ENCODE results near the gene TVP23C.

The TVP23C gene

DNA sequence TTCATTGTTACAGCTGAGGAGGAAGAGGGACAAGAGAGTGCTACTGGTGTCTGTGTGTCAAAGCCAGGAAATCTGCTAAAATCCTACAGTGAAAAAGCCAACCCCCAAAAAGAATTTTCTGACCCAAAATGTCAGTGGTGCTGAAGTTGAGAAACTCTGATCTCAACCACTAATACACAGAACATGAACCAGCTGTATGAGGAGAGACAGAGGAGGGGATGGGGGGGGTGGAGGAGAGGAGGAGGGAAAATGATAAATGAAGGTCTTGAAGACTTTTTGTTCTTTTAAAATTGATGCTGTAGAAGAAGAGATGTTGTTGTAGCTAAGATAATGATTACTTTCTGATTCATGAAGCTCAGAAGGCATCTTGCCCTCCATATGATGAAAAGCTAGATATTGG, 68.5 kb downstream of the TVP23C start:
- no peak for DNase-seq

DNA sequence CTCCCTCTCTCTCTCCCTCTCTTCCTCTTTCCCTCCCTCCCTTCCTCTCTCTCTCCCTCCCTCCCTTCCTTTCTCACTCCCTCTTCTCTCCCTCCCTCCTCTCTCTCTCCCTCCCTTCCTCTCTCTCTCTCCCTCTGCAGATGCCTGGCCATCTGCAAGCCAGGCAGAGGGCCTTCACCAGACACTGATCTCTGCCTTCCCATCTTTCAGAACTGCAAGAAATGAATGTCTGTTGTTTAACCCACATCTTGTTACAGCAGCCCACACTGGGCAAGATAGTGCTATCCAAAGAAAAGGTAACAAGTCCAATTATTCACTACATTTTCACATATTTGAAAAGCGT, 69.6 kb downstream of the TVP23C start:
- no peak for DNase-seq

DNA sequence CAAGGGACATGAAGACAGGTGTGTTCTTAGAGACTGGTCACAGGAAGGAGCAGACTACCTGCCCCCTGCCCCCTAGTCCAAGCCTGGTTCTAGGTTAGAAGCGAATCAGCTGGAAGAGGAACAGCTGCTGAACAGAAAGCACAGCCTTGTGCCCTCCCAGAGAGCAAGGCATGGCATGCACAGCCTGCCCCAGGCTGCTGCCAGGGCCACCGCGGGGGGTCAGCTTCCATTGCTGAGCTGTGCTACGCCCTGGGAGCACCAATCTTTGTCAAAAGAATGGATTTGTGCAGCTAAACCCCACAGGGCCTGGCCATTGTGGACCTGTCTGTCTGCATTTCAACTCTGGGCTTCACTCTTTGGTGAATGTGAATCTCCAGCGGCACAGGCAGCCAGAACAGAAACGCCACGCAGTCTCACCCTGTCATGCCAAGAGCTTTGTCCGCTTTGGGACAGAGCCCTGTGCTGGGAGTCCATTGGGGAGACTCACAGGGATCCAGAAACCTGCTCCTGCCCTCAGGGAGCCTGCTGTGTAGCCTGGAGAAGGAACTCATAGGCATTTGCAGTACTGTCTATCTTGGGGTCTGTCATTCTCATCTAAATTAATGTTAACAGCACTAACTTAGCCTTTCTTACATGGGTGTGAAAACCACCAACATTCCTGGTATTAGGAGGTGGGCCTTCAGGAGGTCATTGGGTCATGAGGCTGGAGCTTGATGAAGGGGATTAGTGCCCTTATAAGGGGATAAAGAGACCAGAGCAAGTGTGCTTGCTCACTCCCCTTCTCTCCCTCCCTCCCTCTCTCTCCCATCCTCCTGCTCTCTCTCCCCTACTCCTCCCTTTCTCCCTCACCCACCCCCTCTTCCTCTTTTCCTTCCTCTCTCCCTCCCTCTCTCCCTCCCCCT, 70.2 kb downstream of the TVP23C start:
- no peak for DNase-seq

DNA sequence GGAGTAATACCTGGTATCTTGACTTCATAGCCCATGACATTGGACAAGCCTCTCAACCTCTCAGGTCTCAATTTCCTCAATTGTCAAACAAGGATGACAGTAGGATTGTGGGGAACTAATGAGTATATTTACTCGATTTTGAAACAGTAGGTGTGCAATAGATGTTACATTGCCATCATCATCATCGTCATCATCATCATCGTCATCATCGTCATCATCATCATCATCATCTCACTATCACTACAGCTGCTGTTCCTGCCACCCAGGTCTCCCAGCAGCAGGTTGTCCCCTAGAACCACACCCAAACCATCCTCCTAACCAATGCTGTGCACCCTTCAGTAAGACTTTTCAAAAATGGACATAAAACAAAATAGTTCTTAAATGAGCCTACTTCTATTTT, 71.1 kb downstream of the TVP23C start:
- DNase-seq: no peak

DNA sequence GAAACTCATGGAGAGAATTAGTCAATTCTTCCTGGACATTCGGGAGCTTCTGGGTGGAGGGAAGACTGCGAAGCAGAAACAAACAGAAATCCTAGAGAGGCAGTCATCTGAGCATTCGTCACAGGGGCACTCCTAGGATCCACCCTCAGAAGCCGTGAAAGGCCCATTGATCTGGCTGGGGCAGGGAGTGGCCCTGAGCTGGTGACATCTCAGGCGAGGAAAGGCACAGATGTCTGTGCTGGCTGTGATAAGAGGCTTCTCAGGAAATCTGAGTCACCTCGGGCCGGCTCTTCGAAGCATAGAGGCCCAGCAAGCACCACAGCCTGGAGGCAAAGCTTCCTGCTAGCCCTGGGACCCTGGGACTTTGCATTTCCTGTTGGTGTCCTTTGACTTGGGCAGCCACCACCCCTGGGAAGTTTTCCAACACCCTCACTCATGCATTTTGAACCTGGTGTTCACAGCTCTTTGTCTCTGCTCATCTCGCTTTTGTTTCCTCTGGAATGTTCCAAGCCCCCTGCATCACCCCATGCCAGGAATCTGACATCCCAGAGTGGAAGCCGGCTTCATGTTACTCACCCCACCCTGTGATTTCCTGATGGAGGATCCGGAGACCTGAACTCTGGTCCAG, 72.5 kb downstream of the TVP23C start:
- DNase-seq: no peak

DNA sequence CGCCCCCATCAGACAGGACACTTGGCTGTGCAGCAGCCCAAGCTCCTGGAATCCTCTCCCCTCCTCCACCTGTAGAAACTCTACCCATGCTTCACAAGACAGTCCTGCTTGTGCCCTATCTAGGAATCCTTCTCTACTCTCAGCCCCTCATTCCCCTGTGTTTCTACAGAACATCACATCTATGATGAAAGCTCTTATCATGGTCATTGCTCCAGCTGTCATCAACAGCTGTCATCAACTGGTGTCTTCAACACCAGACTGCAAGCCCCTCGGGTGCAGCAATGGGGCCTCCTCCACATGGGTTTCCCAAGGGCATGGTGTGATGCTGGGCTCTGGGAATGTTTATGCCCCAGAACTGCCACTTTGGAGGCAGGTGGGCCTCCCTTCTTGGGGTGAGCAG, 74.7 kb downstream of the TVP23C start:
- DNase-seq: no peak

DNA sequence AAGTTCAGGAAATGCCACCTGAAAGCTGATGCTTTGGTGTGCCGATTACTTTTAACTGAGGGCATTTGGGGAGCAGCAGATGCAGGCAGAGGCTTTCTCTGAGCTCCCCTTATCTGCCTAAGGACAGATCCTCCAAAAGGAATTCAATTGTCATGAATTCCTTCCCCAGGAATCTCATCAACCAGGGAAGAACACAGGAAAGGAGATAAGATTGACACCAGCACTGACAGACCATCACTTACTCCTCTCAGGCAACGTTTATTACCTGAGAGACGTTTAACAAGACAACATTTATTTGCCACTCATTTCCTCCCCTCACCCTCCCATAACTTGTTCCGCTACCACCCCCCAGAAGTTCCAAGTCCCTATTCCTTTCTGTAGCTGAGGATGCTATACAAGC, 78.2 kb downstream of the TVP23C start:
- DNase-seq: no peak

DNA sequence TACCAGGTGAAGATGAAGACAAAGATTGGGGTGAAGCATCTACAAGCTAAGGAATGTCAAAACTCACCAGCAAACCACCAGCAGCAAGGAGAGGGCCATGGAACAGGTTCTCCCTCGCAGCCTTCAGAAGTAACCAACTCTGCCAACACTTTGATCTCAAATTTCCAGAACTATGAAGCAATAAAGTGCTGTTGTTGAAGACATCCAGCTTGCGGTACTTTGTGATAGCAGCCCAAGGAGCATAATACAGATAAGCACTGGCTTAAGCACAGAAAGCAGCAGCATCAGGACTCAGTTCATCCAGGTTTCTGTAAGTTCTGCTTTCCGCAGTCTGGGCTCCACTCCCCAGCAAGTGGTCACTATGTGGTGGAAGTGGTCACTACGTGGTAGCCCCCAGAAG, 79.9 kb downstream of the TVP23C start:
- no peak for DNase-seq

DNA sequence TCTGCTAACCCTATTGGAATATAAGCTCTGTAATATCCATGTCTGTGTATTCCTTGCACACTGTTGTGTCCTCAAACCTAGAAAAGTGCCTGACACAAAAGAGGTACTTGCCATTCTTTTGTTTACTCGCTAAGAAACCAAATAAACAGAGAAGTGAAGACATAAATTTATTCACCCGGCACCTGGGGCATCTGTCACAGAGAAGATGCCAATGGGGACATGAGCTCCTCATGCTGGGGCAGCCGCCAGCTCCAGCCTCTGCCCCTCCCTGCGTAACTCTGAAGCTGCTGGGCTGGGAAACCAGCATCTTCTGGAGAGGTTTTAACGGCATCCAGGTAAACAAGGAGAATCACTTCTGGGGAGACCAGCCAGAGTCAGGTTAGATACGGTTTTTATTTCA, 80.8 kb downstream of the TVP23C start:
- no peak for DNase-seq

DNA sequence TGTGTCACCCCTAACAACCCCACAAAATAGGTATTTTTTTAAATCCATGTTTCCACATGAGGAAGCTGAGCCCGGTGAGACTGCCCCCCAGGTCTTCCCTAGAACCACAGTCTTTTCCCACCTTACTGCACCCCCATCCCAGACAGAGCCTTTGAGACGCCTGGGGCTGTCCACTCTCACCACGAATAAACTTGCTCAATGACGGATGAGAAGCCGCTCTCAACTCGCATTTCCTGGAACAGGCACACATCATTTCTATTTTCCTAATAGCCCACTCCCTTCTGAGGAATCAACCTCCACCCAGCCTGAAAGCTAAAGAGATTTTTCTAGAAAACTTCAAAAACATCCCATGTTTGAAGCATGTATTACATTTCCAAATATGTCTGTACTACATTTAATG, 81.8 kb downstream of the TVP23C start:
- DNase-seq: no peak

DNA sequence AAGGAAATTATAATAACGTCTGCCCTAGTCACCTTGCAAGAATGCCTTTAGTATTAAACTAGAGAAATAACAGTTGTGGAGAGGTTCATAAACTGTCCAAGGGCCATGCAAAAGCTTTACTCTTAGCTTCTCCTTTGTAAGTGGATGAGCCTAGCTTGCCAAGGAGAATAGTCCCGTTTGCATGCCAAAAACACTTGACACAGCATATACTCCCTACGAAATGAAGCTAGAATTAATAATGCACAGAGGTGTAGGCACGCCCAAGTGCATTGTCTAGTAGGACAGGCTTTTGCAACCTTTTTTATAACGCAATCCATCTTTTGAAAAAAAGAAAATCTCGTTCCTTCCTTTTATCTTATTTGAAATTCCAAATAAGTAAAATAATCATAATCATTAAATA, 83.1 kb downstream of the TVP23C start:
- DNase-seq: no peak

DNA sequence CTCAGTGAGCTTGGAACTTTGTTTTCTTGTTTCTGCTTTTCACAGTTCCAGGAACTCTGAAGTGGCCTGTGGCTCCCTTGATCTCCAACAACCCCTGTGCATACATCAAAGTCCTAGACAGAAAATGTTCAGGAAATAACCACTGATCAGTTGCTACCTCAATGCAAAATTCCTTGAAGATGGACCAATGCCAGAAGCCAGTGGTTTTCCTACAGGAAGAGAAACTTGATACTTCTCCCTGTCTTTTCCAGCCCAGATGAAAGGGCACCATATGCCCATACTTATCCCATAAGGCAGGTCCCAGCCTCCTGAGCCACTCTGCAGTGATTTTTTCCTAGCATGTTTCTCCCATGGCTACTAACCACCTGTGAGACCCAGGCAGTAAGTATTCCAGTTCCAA, 83.6 kb downstream of the TVP23C start:
- DNase-seq: no peak

DNA sequence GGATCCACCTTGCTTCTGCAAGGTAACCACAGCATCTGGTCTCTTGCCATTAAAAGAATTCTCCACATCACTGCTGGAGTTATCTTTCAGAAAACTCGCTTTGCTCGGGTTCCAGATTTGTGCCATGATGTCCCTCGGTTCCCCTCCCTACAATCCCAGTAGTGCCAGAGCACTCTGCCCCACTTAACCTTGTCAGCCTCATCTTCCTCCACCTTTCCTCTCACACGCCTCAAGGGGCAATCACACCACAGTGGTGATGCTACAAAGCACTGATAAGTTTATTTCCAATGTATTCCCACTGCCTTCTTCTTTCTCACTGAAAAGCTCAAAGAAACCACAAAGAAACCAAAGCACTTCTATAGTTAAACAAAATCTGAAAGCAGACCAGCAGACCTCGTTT, 84.4 kb downstream of the TVP23C start:
- DNase-seq: no peak

DNA sequence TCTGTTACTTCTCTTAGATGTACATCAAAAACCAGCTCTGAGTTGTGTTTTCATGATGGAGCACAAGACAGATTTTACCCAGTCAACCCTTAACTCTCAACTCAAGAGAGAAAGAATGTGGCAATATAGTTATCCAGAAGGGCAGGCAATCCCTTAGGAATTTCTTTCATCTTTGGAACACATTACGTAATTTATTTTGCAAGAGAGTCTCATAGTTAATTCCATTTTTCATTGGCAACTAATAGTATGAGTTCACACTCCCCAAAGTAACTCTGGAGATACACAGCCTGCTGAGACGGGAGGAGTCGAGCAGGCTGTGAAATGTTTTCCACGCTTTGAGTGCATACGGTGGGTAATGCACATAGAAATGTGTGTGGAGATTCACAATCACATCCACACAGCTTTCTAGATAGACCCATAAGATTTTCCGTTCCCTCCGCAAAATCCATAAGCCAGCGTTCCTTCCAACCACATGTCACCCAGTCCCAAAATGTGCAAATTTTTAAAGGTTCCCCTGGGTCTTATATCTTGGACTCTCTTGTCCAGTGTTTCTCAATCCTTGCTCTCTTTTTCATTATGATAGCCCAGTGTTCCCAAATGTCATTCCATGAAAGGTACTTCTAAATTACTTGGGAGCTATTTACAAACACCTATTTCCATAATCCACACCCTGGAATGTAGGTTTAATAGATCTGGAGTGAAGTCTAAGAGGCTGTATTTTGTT, 87.5 kb downstream of the TVP23C start:
- no peak for DNase-seq

DNA sequence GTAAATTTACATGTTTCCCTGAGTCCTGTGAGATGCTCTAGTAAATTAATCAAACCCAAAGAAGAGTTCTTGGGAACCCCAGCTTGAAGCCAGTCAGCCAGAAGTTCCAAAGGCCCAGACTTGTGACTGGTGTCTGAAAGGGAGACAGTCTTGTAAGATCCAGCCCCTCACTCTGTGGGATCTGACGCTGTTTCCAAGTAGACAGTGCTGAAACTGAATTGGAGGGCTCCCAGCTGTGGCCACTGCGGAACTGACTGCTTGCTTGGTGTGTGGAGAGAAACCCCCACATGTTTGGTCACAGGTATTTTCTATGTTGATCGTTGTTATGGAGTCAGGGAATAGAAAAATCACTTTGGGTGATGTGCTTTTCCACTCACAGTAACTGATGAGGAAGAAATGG, 90.4 kb downstream of the TVP23C start:
- DNase-seq: no peak

DNA sequence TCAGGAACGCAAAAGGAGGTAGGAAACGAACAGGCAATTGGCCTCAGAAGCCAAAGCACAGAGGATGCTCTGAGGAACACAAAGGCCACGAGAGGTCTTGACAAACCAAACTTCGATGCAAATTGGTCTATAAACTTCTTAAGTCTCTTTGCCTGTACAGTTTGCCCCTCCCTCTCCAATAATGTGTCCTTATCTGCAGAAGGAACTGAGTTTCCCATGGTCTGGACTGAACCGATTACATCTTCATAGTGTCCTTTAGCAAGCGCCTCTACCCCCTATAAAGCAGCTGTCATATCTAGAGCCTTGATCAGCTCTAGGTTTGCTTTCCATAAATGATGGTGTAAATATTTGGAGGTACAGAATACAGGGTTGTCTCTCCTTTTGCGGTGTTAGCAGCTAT, 92.7 kb downstream of the TVP23C start:
- no peak for DNase-seq

DNA sequence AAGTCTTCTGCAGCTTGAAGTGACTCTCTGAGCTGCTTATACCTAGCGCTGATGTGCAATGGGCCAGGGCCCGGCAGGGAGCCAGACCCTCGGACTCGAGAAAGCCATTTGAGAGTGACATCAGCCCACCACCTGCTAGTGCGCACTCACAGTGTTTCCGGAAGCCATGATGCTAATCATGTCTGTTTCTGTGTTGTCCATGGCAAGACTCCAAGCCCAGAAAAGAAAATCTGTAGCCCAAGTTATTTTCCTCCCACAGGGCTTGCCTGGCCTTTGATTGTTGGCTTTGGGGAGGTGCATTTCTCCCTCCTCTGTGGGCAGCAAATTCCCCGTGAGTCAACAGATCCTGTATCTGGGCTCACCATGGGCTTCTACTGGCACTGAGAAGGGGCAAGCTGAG, 94.0 kb downstream of the TVP23C start:
- DNase-seq: no peak

DNA sequence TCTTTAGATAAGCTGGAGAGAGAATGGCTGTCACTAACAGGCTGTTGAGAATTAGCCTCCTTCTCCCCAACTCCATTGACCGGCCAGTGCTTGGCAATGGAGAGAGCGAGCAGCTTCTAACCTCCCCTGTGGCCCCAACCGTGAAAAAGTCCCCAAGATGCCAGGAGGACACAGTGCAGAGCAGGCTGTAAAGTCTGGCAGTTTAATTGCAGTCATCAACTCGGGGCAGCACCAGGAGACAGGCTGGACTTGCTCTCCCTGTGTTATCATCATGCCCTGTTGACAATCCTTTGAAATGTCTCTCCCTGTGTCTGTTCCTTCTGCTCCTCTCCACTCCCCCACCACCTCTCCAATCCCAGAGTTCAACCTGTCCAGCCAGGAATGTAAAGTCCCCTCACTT, 95.2 kb downstream of the TVP23C start:
- no peak for DNase-seq

DNA sequence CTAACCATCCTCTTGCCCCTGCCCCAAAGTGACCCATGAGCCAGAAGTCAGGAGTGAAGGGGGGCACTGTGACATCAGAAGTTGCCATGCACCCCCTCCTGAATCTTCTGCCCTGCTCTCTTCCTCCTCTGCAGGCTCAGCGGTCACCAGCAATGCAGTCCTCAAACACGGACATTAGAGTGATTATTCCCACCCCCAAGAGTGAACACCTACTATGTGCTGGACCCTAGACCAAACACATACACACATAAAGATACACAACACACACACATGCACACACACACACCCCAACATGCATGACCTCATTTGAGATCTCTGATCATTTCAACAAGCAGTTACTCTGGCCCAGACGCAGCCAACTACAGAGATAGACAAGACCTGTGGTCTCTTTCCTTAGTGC, 95.7 kb downstream of the TVP23C start, which contains the start of gene CDRT4:
Gene CDRT4 (minus strand): TSS at position 30 of the 400 bp plus-strand sequence. CDS start 27,383 bp downstream, outside the sequence.
- DNase-seq: no peak

DNA sequence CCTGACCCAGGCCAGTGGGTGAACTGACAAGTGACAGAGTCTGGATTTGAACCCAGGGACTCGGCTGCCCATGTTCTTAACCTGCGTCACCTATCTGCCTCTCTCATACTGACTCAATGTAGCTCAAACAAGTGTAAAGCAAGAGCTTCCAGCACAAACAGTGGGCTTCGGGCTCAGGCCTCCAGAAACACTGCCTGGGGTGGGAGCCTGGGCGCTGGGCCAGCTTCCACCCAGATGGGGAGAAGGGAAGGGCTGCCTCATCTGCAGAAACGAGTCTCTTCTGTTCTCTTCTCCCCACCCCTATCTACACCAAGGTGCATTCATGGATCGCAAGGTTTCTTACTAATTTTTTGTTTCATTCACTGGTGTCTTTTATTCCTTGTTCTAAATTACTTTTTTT, 97.2 kb downstream of the TVP23C start:
- DNase-seq: no peak

DNA sequence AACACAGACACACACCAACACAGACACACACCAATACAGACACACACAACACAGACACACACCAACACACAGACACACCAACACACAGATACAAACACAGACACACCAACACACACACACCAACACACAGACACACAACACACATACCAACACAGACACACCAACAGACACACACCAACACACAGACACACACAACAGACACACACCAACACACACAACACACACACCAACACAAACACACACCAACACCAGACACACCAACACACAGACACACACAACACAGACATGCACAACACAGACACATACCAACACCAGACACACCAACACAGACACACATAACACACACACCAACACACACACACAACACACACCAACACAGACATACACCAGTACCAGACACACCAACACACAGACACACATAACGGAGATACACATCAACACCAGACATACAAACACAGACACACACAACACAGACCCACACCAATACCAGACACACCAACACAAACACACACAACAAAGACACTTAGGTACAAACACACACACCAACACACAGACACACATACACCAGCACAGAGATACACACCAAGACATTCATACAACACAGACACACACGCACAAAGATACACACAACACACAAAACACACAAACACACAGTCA, 98.1 kb downstream of the TVP23C start:
- DNase-seq: no peak

DNA sequence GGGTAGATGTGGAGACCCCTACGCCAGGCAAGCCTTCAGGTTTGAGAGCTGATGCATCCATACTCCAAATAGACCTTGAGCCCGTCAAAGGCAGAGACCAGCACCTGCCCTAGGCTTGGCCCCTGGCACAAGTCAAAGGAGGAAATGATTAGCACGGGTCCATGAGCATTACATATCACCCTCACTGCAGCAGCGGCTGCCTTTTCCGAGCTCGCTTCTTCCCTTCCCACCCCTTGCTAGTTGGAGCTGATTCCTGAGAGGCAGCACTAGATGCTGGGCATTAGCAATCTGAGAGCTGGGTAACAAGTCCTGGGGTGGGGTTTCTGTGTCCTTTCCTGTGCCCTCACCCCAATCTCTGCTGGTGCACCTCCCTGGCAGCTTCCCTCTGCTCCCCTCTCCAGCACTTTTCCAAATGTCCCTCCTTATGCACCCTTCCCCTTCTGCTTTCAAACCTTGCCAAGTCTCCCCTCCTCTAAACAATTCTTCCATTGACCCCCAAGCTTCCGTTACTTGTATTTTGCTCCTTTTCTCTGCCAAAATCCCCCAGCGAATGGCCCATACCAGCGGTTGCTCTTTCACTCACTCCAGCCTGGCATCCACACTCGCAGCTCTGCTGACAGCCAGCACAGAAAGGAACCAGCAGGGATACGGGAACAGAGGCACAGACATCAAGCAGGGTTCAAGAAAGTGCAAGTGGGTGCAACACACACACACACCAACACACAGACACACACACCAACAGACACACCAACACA, 98.9 kb downstream of the TVP23C start:
- DNase-seq: no peak
